WI38 (cell line): ENCODE measurements around the gene SHB.

Experiments used
- H3K4me3 ChIP-seq: 2 replicates; pipeline ENCODE4 v1.5.1; 2011; ENCODE audit warnings: low read depth, mild to moderate bottlenecking, control low read depth, low read length
- TF ChIP-seq, protein P1 (sequence below): IDR thresholded peaks from 2 replicates; pipeline ENCODE4 v1.5.1; 2012; ENCODE audit warnings: low read depth, mild to moderate bottlenecking, control low read depth, low read length

SHB gene

DNA sequence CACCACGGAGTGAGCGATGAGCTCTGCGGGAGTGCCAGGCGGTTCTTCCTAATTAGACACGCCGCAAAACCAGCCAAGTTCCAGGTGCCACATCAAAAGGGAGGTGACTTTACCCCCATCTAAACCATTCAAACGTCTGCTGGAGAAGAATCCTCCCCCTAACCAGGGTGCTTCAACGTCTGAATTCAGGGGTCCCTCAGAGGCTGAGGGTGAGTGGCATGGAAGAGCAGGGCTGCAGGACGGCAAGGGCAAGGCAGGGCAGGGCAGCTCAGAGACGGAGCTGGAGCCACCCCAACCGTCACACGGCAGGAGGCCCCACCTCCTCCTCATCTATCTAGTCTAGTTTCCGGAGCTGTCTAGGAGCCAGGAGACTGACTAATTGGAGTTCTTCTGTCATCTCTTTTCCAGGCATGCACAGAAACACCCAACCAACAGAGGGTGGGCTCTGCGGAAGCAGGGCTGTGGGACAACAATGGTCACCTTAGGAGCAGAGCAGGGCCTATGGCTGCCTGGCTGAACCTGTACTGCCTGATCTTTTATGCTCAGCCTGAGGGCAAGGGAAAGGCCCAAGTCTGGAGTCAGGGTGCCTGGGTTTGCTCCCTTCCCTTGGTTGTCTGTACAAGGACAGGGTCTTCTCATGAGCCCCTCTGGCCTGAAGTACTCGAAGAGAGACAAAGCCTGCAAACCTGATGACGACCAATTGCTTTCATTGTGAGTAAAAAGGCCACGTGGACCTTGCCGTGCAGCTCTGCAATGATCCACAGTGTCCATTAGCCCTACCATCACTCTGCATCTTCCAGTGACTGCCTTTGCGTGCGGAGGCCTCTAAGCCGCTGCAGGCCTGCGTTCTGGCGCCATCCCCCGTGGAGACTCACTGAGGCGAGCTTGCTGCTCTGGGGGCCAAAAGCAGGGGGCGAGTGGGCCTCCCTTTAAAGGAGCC lies 84.1 kb downstream of the SHB start:
- H3K4me3 ChIP-seq, result no peak overlapping the region
- TF ChIP-seq, protein P1, sequence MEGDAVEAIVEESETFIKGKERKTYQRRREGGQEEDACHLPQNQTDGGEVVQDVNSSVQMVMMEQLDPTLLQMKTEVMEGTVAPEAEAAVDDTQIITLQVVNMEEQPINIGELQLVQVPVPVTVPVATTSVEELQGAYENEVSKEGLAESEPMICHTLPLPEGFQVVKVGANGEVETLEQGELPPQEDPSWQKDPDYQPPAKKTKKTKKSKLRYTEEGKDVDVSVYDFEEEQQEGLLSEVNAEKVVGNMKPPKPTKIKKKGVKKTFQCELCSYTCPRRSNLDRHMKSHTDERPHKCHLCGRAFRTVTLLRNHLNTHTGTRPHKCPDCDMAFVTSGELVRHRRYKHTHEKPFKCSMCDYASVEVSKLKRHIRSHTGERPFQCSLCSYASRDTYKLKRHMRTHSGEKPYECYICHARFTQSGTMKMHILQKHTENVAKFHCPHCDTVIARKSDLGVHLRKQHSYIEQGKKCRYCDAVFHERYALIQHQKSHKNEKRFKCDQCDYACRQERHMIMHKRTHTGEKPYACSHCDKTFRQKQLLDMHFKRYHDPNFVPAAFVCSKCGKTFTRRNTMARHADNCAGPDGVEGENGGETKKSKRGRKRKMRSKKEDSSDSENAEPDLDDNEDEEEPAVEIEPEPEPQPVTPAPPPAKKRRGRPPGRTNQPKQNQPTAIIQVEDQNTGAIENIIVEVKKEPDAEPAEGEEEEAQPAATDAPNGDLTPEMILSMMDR, result no peak

DNA sequence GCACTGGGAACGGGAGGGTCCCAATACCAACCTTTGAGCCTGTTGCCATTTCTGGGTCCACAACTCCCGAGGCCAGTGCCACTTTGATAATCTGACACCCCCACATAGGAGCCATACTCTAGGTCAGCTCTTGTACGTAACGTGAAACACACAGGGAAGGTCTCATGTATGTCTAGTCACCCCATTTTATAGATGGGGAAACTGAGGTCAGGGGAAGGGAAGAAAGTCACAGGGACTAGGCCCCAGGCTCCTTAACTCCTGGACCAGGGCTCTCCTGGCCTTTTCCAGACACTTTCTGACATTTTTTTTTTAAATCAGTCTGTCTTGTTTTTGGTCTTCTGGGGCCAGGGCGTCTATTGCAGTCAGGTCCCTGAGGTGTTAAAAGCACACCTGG lies 84.8 kb downstream of the SHB start:
- TF ChIP-seq, protein P1, result no peak
- no peak overlapping the region for H3K4me3 ChIP-seq

DNA sequence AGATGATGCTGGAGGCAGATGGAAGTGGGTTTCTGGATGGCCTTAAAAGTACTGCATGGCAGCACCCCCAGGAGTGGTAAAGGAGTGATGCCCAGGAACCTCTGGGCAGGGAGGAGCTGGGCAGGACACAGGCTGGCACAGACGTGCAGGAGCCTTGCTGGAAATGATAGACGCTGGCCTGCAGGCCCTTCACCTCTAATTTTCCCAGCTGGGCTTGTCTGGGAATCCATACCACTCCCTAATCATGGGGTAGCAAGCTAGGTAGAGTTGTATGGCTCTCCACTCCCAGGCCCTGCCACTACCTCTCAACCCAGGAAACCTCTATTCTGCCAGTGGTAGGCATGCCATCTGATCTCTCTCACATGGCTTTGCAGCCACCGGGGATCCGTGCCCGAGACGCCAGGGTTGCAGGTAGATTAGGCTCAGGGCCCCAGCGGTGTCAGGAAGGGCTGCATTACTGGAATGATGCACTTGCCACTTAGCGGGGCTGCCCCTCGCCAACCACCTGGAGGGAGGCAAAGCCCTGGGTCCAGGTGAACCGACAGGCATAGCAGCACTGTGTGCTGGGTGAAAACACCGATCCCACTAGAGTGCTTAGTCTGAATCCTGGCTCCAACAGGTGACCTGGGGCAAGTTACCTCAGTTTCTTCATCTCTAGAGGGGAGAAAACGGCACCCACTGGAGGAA lies 85.5 kb downstream of the SHB start:
- H3K4me3 ChIP-seq, result no peak overlapping the region
- TF ChIP-seq, protein P1, result no peak

DNA sequence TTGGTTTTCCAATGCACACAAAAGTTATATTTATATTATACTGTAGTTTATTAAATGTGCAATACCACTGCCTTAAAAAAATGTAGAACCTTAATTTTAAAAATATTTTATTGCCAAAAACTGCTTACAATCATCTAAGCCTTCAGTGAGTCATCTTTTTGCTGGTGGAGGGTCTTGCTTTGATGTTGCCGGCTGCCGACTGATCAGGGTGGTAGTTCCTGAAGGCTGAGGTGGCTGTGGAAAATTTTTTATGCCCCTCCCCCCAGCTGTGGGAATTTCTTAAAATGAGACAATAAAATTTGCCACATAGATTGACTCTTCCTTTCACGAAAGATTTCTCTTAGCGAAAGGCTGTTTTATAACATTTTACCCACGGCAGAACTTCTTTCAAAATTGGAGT lies 89.2 kb downstream of the SHB start:
- TF ChIP-seq, protein P1, result no peak

DNA sequence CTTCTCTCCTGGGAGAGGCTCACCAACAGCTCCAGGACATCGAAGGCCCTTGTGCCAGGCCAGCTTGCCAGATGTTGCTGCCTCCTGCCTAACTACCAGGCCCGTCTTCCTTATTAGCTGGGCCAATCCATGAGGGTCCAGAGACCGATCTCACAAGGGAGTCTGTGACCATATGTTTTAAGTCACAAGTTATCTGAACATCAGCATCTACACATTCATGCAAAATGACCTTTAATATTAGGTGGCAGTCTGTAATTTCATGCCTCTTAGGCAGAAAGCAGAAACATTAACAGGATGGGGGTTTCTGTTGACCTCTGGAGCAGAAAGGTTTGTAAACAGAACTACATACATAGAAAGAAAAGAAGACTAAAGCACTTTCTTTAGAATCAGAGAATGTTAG lies 90.0 kb downstream of the SHB start:
- TF ChIP-seq, protein P1, result no peak
- no peak overlapping the region for H3K4me3 ChIP-seq

More for the DNA sequence above, 89.2 kb downstream of the SHB start:
- H3K4me3 ChIP-seq, result no peak overlapping the region

DNA sequence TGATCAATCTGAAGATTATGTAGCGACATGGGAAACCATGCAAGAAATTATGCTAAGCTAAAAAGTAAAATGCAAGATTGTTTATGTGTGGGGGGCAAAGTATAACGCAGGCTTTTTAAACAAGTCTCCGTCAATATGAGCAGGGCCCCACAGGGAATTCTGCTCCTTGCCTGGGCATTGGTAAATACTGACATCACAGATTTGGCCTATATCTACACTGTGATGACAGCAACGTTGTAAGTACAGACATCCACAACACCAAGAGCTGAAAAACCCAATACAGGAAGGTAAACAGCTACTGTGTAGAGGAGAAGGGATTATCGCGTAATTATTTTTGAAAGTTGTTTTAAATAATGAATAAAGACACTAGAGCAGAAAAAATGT lies 90.6 kb downstream of the SHB start:
- no peak overlapping the region for H3K4me3 ChIP-seq
- TF ChIP-seq, protein P1, result no peak
